ENCODE measurements around the gene TCF4.

TCF4 gene

GRCh38 chr18:55573386-55573785, 14.6 kb downstream of the TCF4 start:
- Histone ChIP-seq H3K27me3 (ENCODE audit: control insufficient read depth in 1 of 2, insufficient read depth in 2 of 2, low read length in 2 of 2) (no peaks in the 10 kb centered on the region), H3K9me3 (ENCODE audit: control insufficient read depth in 1 of 2, low read length in 2 of 2) (no peaks in the 10 kb centered on the region), H3K36me3 (ENCODE audit: control insufficient read depth in 1 of 2, insufficient read depth in 2 of 2, low read length in 2 of 2) (no peaks in the 10 kb centered on the region), H3K4me3 (ENCODE audit: low read depth in 1 of 2, low read length in 2 of 2) (no peak overlapping the region), H3K4me1 (ENCODE audit: control insufficient read depth in 1 of 2, insufficient read depth in 2 of 2, low read length in 2 of 2) (no peaks in the 10 kb centered on the region), H3K27ac (ENCODE audit: low read depth, low read length) (no peak overlapping the region), H3K9ac (ENCODE audit: low read depth in 1 of 2, low read length in 2 of 2) (no peak overlapping the region)

- H3K27me3 ChIP-seq (ENCODE audit: control insufficient read depth in 1 of 2, insufficient read depth in 2 of 2, low read length in 2 of 2): no peaks in the 10 kb centered on the region
- no peak overlapping the region for H3K4me3 ChIP-seq (ENCODE audit: low read depth in 1 of 2, low read length in 2 of 2)
- H3K36me3 ChIP-seq (ENCODE audit: control insufficient read depth in 1 of 2, insufficient read depth in 2 of 2, low read length in 2 of 2): no peaks in the 10 kb centered on the region
- no peaks in the 10 kb centered on the region for H3K9me3 ChIP-seq (ENCODE audit: control insufficient read depth in 1 of 2, low read length in 2 of 2)
- H3K27ac ChIP-seq (ENCODE audit: low read depth, low read length): no peak overlapping the region
- no peaks in the 10 kb centered on the region for H3K4me1 ChIP-seq (ENCODE audit: control insufficient read depth in 1 of 2, insufficient read depth in 2 of 2, low read length in 2 of 2)
- no peak overlapping the region for H3K9ac ChIP-seq (ENCODE audit: low read depth in 1 of 2, low read length in 2 of 2)
These were observed 17.0 kb downstream of the TCF4 start for GRCh38 chr18:55570966-55571365.

GRCh38 chr18:55566456-55566935, 21.5 kb downstream of the TCF4 start:
- Histone ChIP-seq H3K9ac (ENCODE audit: low read depth in 1 of 2, low read length in 2 of 2) (no peak overlapping the region), H3K9me3 (ENCODE audit: control insufficient read depth in 1 of 2, low read length in 2 of 2) (peaks cover 0 to 2% of the 10 kb centered on the region in 2 donors), H3K27ac (ENCODE audit: low read depth, low read length) (no peak overlapping the region), H3K27me3 (ENCODE audit: control insufficient read depth in 1 of 2, insufficient read depth in 2 of 2, low read length in 2 of 2) (no peaks in the 10 kb centered on the region), H3K4me1 (ENCODE audit: control insufficient read depth in 1 of 2, insufficient read depth in 2 of 2, low read length in 2 of 2) (no peaks in the 10 kb centered on the region), H3K4me3 (ENCODE audit: low read depth in 1 of 2, low read length in 2 of 2) (no peak overlapping the region), H3K36me3 (ENCODE audit: control insufficient read depth in 1 of 2, insufficient read depth in 2 of 2, low read length in 2 of 2) (no peaks in the 10 kb centered on the region)

- Histone ChIP-seq H3K4me1 (ENCODE audit: control insufficient read depth in 1 of 2, insufficient read depth in 2 of 2, low read length in 2 of 2) (no peaks in the 10 kb centered on the region), H3K4me3 (ENCODE audit: low read depth in 1 of 2, low read length in 2 of 2) (no peak overlapping the region), H3K27ac (ENCODE audit: low read depth, low read length) (no peak overlapping the region), H3K27me3 (ENCODE audit: control insufficient read depth in 1 of 2, insufficient read depth in 2 of 2, low read length in 2 of 2) (no peaks in the 10 kb centered on the region), H3K9ac (ENCODE audit: low read depth in 1 of 2, low read length in 2 of 2) (no peak overlapping the region), H3K36me3 (ENCODE audit: control insufficient read depth in 1 of 2, insufficient read depth in 2 of 2, low read length in 2 of 2) (no peaks in the 10 kb centered on the region), H3K9me3 (ENCODE audit: control insufficient read depth in 1 of 2, low read length in 2 of 2) (peaks cover 0 to 2% of the 10 kb centered on the region in 2 donors)
These were observed 28.3 kb downstream of the TCF4 start for GRCh38 chr18:55559739-55560138.

- Histone ChIP-seq H3K27me3 (ENCODE audit: control insufficient read depth in 1 of 2, insufficient read depth in 2 of 2, low read length in 2 of 2) (no peaks in the 10 kb centered on the region), H3K4me1 (ENCODE audit: control insufficient read depth in 1 of 2, insufficient read depth in 2 of 2, low read length in 2 of 2) (no peaks in the 10 kb centered on the region), H3K36me3 (ENCODE audit: control insufficient read depth in 1 of 2, insufficient read depth in 2 of 2, low read length in 2 of 2) (no peaks in the 10 kb centered on the region), H3K9me3 (ENCODE audit: control insufficient read depth in 1 of 2, low read length in 2 of 2) (no peaks in the 10 kb centered on the region), H3K27ac (ENCODE audit: low read depth, low read length) (no peak overlapping the region), H3K4me3 (ENCODE audit: low read depth in 1 of 2, low read length in 2 of 2) (no peak overlapping the region), H3K9ac (ENCODE audit: low read depth in 1 of 2, low read length in 2 of 2) (no peak overlapping the region)
These were observed 30.8 kb downstream of the TCF4 start for GRCh38 chr18:55557211-55557610.

GRCh38 chr18:55555395-55556027, 32.5 kb downstream of the TCF4 start:
- Histone ChIP-seq H3K27me3 (ENCODE audit: control insufficient read depth in 1 of 2, insufficient read depth in 2 of 2, low read length in 2 of 2) (no peaks in the 10 kb centered on the region), H3K9ac (ENCODE audit: low read depth in 1 of 2, low read length in 2 of 2) (no peak overlapping the region), H3K9me3 (ENCODE audit: control insufficient read depth in 1 of 2, low read length in 2 of 2) (no peaks in the 10 kb centered on the region), H3K36me3 (ENCODE audit: control insufficient read depth in 1 of 2, insufficient read depth in 2 of 2, low read length in 2 of 2) (no peaks in the 10 kb centered on the region), H3K4me3 (ENCODE audit: low read depth in 1 of 2, low read length in 2 of 2) (no peak overlapping the region), H3K4me1 (ENCODE audit: control insufficient read depth in 1 of 2, insufficient read depth in 2 of 2, low read length in 2 of 2) (no peaks in the 10 kb centered on the region), H3K27ac (ENCODE audit: low read depth, low read length) (no peak overlapping the region)

GRCh38 chr18:55552526-55553189, 35.3 kb downstream of the TCF4 start:
- Histone ChIP-seq H3K27ac (ENCODE audit: low read depth, low read length) (no peak overlapping the region), H3K36me3 (ENCODE audit: control insufficient read depth in 1 of 2, insufficient read depth in 2 of 2, low read length in 2 of 2) (no peaks in the 10 kb centered on the region), H3K9ac (ENCODE audit: low read depth in 1 of 2, low read length in 2 of 2) (no peak overlapping the region), H3K9me3 (ENCODE audit: control insufficient read depth in 1 of 2, low read length in 2 of 2) (no peaks in the 10 kb centered on the region), H3K4me1 (ENCODE audit: control insufficient read depth in 1 of 2, insufficient read depth in 2 of 2, low read length in 2 of 2) (no peaks in the 10 kb centered on the region), H3K4me3 (ENCODE audit: low read depth in 1 of 2, low read length in 2 of 2) (no peak overlapping the region), H3K27me3 (ENCODE audit: control insufficient read depth in 1 of 2, insufficient read depth in 2 of 2, low read length in 2 of 2) (no peaks in the 10 kb centered on the region)

GRCh38 chr18:55551227-55551626, 36.8 kb downstream of the TCF4 start:
- no peaks in the 10 kb centered on the region for H3K36me3 ChIP-seq (ENCODE audit: control insufficient read depth in 1 of 2, insufficient read depth in 2 of 2, low read length in 2 of 2)
- H3K27me3 ChIP-seq (ENCODE audit: control insufficient read depth in 1 of 2, insufficient read depth in 2 of 2, low read length in 2 of 2): no peaks in the 10 kb centered on the region
- no peaks in the 10 kb centered on the region for H3K4me1 ChIP-seq (ENCODE audit: control insufficient read depth in 1 of 2, insufficient read depth in 2 of 2, low read length in 2 of 2)
- no peaks in the 10 kb centered on the region for H3K9me3 ChIP-seq (ENCODE audit: control insufficient read depth in 1 of 2, low read length in 2 of 2)
- H3K9ac ChIP-seq (ENCODE audit: low read depth in 1 of 2, low read length in 2 of 2): no peak overlapping the region
- no peak overlapping the region for H3K4me3 ChIP-seq (ENCODE audit: low read depth in 1 of 2, low read length in 2 of 2)
- H3K27ac ChIP-seq (ENCODE audit: low read depth, low read length): no peak overlapping the region

- Histone ChIP-seq H3K4me3 (ENCODE audit: low read depth in 1 of 2, low read length in 2 of 2) (no peak overlapping the region), H3K36me3 (ENCODE audit: control insufficient read depth in 1 of 2, insufficient read depth in 2 of 2, low read length in 2 of 2) (no peaks in the 10 kb centered on the region), H3K9ac (ENCODE audit: low read depth in 1 of 2, low read length in 2 of 2) (no peak overlapping the region), H3K9me3 (ENCODE audit: control insufficient read depth in 1 of 2, low read length in 2 of 2) (no peaks in the 10 kb centered on the region), H3K4me1 (ENCODE audit: control insufficient read depth in 1 of 2, insufficient read depth in 2 of 2, low read length in 2 of 2) (no peaks in the 10 kb centered on the region), H3K27ac (ENCODE audit: low read depth, low read length) (no peak overlapping the region), H3K27me3 (ENCODE audit: control insufficient read depth in 1 of 2, insufficient read depth in 2 of 2, low read length in 2 of 2) (no peaks in the 10 kb centered on the region)
These were observed 37.5 kb downstream of the TCF4 start for GRCh38 chr18:55550471-55550870.

- no peaks in the 10 kb centered on the region for H3K4me1 ChIP-seq (ENCODE audit: control insufficient read depth in 1 of 2, insufficient read depth in 2 of 2, low read length in 2 of 2)
- H3K27ac ChIP-seq (ENCODE audit: low read depth, low read length): no peak overlapping the region
- H3K36me3 ChIP-seq (ENCODE audit: control insufficient read depth in 1 of 2, insufficient read depth in 2 of 2, low read length in 2 of 2): no peaks in the 10 kb centered on the region
- H3K9ac ChIP-seq (ENCODE audit: low read depth in 1 of 2, low read length in 2 of 2): no peak overlapping the region
- no peaks in the 10 kb centered on the region for H3K27me3 ChIP-seq (ENCODE audit: control insufficient read depth in 1 of 2, insufficient read depth in 2 of 2, low read length in 2 of 2)
- no peak overlapping the region for H3K4me3 ChIP-seq (ENCODE audit: low read depth in 1 of 2, low read length in 2 of 2)
- H3K9me3 ChIP-seq (ENCODE audit: control insufficient read depth in 1 of 2, low read length in 2 of 2): no peaks in the 10 kb centered on the region
These were observed 38.4 kb downstream of the TCF4 start for GRCh38 chr18:55549474-55550104.

Measured in duodenal mucosa (tissue), 2 donors.